Lower lobe of right lung (tissue), 2 donors: ENCODE data around the gene SLC26A2. TPM values are rescaled to one million over a fixed set of nuclear protein-coding genes. Genes with fewer than 3 reads are reported as not detected.

ENCODE experiments used
- ATAC-seq, 2 donors: fragments of 200-7000 bp; cut with Tn5 transposase; one replicate each; pipeline ENCODE4 v1.9.1; 2020 to 2022; ENCODE audit warnings: mild to moderate bottlenecking in 2 of 2, moderate library complexity in 2 of 2
- DNase-seq: peaks from one replicate; pipeline ENCODE4 v3.0.0-alpha.2; 2020
- H3K27ac ChIP-seq: fragments of 200-600 bp; one replicate; pipeline ENCODE4 v1.8.0; 2022
- H3K27me3 ChIP-seq: fragments of 200-600 bp; one replicate; pipeline ENCODE4 v1.8.0; 2022; ENCODE audit warnings: low read depth
- H3K36me3 ChIP-seq: fragments of 200-600 bp; one replicate; pipeline ENCODE4 v1.8.0; 2022; ENCODE audit warnings: mild to moderate bottlenecking
- H3K4me1 ChIP-seq: fragments of 200-600 bp; one replicate; pipeline ENCODE4 v1.8.0; 2022
- H3K4me3 ChIP-seq: fragments of 200-600 bp; one replicate; pipeline ENCODE4 v1.8.0; 2022; ENCODE audit warnings: mild to moderate bottlenecking
- H3K9me3 ChIP-seq: fragments of 200-600 bp; one replicate; pipeline ENCODE4 v1.8.0; 2022
- CTCF ChIP-seq: fragments of 200-600 bp; IDR thresholded peaks from one replicate; pipeline ENCODE4 v1.8.0; 2022; ENCODE audit warnings: antibody characterized with exemption, mild to moderate bottlenecking
- intact Hi-C: fragments of 100-400 bp; cut with DNase I; formaldehyde crosslinking; loops from one replicate; pipeline ENCODE4 v1.11.0; 2022
- total RNA-seq: library from RNA; stranded (reverse); fragmentation: NEBNext Ultra II Directional; extraction: Animal tissue kit (Norgen Biotek cat#: 25700); gene quantifications from one replicate; pipeline ENCODE4 v1.2.1, GENCODE V29; 2021
- donor health status: DM: no; HTN: yes; CAD: no; lungs with severe emphysema.

SLC26A2 gene
- total RNA-seq, 1 donor from 2014 or later, result 14.7 TPM

DNA sequence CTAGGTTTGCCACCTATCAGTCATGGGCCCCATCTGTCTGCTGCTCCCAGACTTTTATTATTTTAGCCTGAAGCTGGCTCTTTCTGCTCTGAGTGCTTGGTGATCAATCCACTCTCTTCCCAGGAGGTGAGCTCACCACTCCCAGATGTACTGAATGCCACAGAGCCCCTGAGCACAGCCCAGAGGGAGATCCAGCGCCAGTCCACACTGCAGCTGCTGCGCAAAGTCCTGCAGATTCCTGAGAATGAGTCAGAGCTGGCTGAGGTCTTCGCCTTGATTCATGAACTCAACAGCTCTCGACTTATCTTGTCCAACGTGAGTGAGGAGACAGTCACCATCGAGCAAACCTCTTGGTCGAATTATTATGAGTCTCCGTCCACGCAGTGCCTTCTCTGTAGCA lies 76.0 kb downstream of the SLC26A2 start:
- H3K27me3 ChIP-seq, result no peaks in the 10 kb centered on the region
- DNase-seq, result no peak
- no peaks in the 10 kb centered on the region for H3K4me1 ChIP-seq
- H3K36me3 ChIP-seq, result peaks cover 98% of the 10 kb centered on the region
- no peak overlapping the region for H3K4me3 ChIP-seq
- no peak overlapping the region for H3K27ac ChIP-seq
- intact Hi-C loops, result no loop called here
- no peaks in the 10 kb centered on the region for H3K9me3 ChIP-seq
- no peak for TF ChIP-seq CTCF
- peak in 1 of 2 donors; percentile 35 for ATAC-seq

Other genes starting within 250 kb of the SLC26A2 start
- 12.5 TPM for gene PPARGC1B, start 230.4 kb upstream of the SLC26A2 start, total RNA-seq
- gene PDE6A, start 16.0 kb upstream of the SLC26A2 start, total RNA-seq, result not detected
- gene TIGD6, start 39.9 kb downstream of the SLC26A2 start, total RNA-seq, result 4.8 TPM
- gene HMGXB3, start 40.0 kb downstream of the SLC26A2 start, total RNA-seq, result 28.3 TPM
- gene CSF1R, start 125.8 kb downstream of the SLC26A2 start, total RNA-seq, result 78.2 TPM
- 89.3 TPM for gene PDGFRB, start 195.1 kb downstream of the SLC26A2 start, total RNA-seq
- gene CDX1, start 206.0 kb downstream of the SLC26A2 start, total RNA-seq, result not detected
- not detected for gene SLC6A7, start 229.3 kb downstream of the SLC26A2 start, total RNA-seq